GM12878 (cell line): ENCODE results near the gene TWIST1. TPM values are rescaled to one million over a fixed set of nuclear protein-coding genes. Genes with fewer than 3 reads are reported as not detected.

Source experiments
- polyA plus RNA-seq, 11 experiments: library from polyadenylated mRNA; depleted of rRNA in 4 of 11; unstranded in 6 of 11; stranded (reverse) in 5 of 11; fragments of >200 nt; fragmentation: Nextera tagmentation in 4 of 11; fragmentation: Illumina TruSeq in 1 of 11; extraction: Ambion mirVana in 4 of 11; extraction: Trizol in 1 of 11; gene quantifications; 1 replicate in 1 of 11; 2 replicates in 10 of 11; pipeline versions ENCODE4 v1.2.1 to v1.2.3, GENCODE V29; 2011 to 2016; ENCODE audit warnings: inconsistent platforms in 2 of 11, missing spikeins in 2 of 11, low read depth in 1 of 11
- total RNA-seq, 4 experiments: library from RNA; depleted of rRNA in 3 of 4; stranded (reverse); fragments of >200 nt in 3 of 4; fragmentation: Illumina TruSeq in 1 of 4; extraction: Trizol in 1 of 4; gene quantifications; 2 replicates each; pipeline versions ENCODE4 v1.2.1 to v1.2.3, GENCODE V29; 2013 to 2021

TWIST1 gene
- total and polyA plus RNA-seq, 10 of the 15 experiments (the other 5 are each of a cell fraction or from before 2014, with no cell fraction given), result not detected

Other genes starting within 250 kb of the TWIST1 start
- gene FERD3L, start 27.8 kb upstream of the TWIST1 start, total RNA-seq (2014; rRNA removed), result not detected in 2 replicates
- gene FERD3L, start 27.8 kb upstream of the TWIST1 start, total RNA-seq (2014; rRNA removed; fragmentation: Illumina TruSeq; extraction: Trizol), result not detected in 2 replicates
- gene FERD3L, start 27.8 kb upstream of the TWIST1 start, total RNA-seq (2021), result not detected in 2 replicates
- not detected in 2 replicates for gene FERD3L, start 27.8 kb upstream of the TWIST1 start, polyA plus RNA-seq (2011; rRNA removed)
- gene FERD3L, start 27.8 kb upstream of the TWIST1 start, polyA plus RNA-seq (2014; fragmentation: Illumina TruSeq; extraction: Trizol), result not detected in 2 replicates
- not detected for gene FERD3L, start 27.8 kb upstream of the TWIST1 start, polyA plus RNA-seq (2014; fragmentation: Nextera tagmentation; extraction: Ambion mirVana)
- not detected in 2 replicates for gene FERD3L, start 27.8 kb upstream of the TWIST1 start, polyA plus RNA-seq (2014; rRNA removed)
- gene FERD3L, start 27.8 kb upstream of the TWIST1 start, polyA plus RNA-seq (2016; fragmentation: Nextera tagmentation; extraction: Ambion mirVana), result not detected